GM18511 (cell line): ENCODE data around the gene VAV3.
A peak's percentile ranks its signal among the peaks of the same experiment; 100 is the strongest.

Experiments used
- ATAC-seq: cut with Tn5 transposase; IDR thresholded peaks from one replicate; pipeline ENCODE4 v1.9.1; 2021; ENCODE audit warnings: mild to moderate bottlenecking, moderate library complexity; ENCODE audit not compliant: unreplicated experiment

VAV3 gene

GRCh38 chr1:107972391-107973180 is 7.6 kb upstream of the VAV3 start:
- ATAC-seq: no peak

- ATAC-seq: no peak
These were observed 1.6 kb upstream of the VAV3 start for GRCh38 chr1:107966550-107966949.

- ATAC-seq: peak; percentile 1
These were observed 457 bp downstream of the VAV3 start for GRCh38 chr1:107964336-107965109.

- peak; percentile 85 for ATAC-seq
These were observed 1.2 kb downstream of the VAV3 start for GRCh38 chr1:107963601-107964335.

- ATAC-seq: no peak
These were observed 2.0 kb downstream of the VAV3 start for GRCh38 chr1:107963008-107963407.

- no peak for ATAC-seq
These were observed 10.1 kb downstream of the VAV3 start for GRCh38 chr1:107954719-107955415.

- ATAC-seq: no peak
These were observed 10.9 kb downstream of the VAV3 start for GRCh38 chr1:107954126-107954525.

- ATAC-seq: no peak
These were observed 11.4 kb downstream of the VAV3 start for GRCh38 chr1:107953556-107953955.

GRCh38 chr1:107952989-107953388 is 12.0 kb downstream of the VAV3 start:
- no peak for ATAC-seq

GRCh38 chr1:107950464-107950863 is 14.5 kb downstream of the VAV3 start:
- no peak for ATAC-seq

- ATAC-seq: peak; percentile 90
These were observed 15.3 kb downstream of the VAV3 start for GRCh38 chr1:107949467-107950253.

- ATAC-seq: no peak
These were observed 18.2 kb downstream of the VAV3 start for GRCh38 chr1:107946794-107947193.

GRCh38 chr1:107943694-107944093 is 21.3 kb downstream of the VAV3 start:
- ATAC-seq: no peak

- ATAC-seq: no peak
These were observed 22.2 kb downstream of the VAV3 start for GRCh38 chr1:107942814-107943213.

GRCh38 chr1:107941531-107941930 is 23.4 kb downstream of the VAV3 start:
- ATAC-seq: no peak

- no peak for ATAC-seq
These were observed 23.9 kb downstream of the VAV3 start for GRCh38 chr1:107941123-107941522.

GRCh38 chr1:107940701-107941100 is 24.3 kb downstream of the VAV3 start:
- no peak for ATAC-seq

- no peak for ATAC-seq
These were observed 24.9 kb downstream of the VAV3 start for GRCh38 chr1:107940017-107940577.

- ATAC-seq: no peak
These were observed 25.7 kb downstream of the VAV3 start for GRCh38 chr1:107939256-107939655.
